ENCODE measurements around the gene JAK2.

DNA sequence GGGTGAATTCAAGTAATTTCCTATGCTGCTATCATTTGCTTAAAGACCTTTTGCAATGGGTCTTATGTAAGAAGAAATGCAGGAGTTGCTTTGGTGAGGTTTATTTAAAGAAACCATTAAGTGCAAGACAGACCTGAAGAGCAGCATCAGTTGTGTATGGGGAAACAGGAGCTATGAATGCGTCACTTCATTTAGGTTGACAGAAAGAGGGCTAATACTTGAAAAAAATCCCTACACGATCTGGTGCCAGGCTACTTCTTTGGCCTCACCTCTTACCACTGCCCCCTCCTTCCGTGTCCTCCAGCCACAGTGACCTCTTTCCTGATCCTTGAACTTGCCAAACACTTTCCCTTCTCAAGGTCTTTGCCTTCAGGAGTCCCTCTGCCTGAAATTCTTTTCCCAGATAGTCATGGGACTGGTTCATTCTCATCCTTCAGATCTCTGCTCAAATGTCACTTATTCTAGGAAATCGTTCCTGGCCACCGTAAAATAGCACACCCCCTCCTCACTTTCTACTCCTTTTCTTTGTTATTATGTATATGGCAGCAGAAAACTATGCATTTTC, 1.4 kb upstream of the JAK2 start:
- TF ChIP-seq REST (IDR thresholded peaks at IDR 0.05) (no peak), NPAS2 (CRISPR knock-in tag; IDR thresholded peaks at IDR 0.05; ENCODE audit: borderline replicate concordance) (no peak), POLR2A (IDR thresholded peaks at IDR 0.05; ENCODE audit: low read length) (no peak), FOXS1 (CRISPR knock-in tag; IDR thresholded peaks at IDR 0.05) (no peak)
- TF ChIP-seq, protein P1, sequence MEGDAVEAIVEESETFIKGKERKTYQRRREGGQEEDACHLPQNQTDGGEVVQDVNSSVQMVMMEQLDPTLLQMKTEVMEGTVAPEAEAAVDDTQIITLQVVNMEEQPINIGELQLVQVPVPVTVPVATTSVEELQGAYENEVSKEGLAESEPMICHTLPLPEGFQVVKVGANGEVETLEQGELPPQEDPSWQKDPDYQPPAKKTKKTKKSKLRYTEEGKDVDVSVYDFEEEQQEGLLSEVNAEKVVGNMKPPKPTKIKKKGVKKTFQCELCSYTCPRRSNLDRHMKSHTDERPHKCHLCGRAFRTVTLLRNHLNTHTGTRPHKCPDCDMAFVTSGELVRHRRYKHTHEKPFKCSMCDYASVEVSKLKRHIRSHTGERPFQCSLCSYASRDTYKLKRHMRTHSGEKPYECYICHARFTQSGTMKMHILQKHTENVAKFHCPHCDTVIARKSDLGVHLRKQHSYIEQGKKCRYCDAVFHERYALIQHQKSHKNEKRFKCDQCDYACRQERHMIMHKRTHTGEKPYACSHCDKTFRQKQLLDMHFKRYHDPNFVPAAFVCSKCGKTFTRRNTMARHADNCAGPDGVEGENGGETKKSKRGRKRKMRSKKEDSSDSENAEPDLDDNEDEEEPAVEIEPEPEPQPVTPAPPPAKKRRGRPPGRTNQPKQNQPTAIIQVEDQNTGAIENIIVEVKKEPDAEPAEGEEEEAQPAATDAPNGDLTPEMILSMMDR (IDR thresholded peaks at IDR 0.05), result no peak

Data from A549 (cell line).